ENCODE results near the gene KARS1.

KARS1 gene

GRCh38 chr16:75632857-75633256 is 14.6 kb downstream of the KARS1 start:
- 97% methylated on average over 7 of the region's 8 CpGs for WGBS
- H3K4ac ChIP-seq (ENCODE audit: low read depth in 1 of 2, low read length in 2 of 2), result no peak overlapping the region
- no peak for DNase-seq
- no peak overlapping the region for H3K4me2 ChIP-seq (ENCODE audit: low read length, poor library complexity, severe bottlenecking)
- H3K9ac ChIP-seq (ENCODE audit: low read length), result no peak overlapping the region
- H3K4me1 ChIP-seq (ENCODE audit: control insufficient read depth, insufficient read depth, low read depth, low read length), result no peaks in the 10 kb centered on the region
- peaks cover 33% of the 10 kb centered on the region for H3K79me1 ChIP-seq (replicated peaks; ENCODE audit: low read length, poor library complexity, severe bottlenecking)
- H4K91ac ChIP-seq (ENCODE audit: low read length), result no peak overlapping the region
- H2AFZ ChIP-seq (ENCODE audit: low read depth, low read length), result no peak overlapping the region
- H2BK12ac ChIP-seq (ENCODE audit: low read length in 2 of 2), result no peak overlapping the region
- H3K9me3 ChIP-seq (ENCODE audit: control insufficient read depth, low read length), result no peaks in the 10 kb centered on the region
- H4K8ac ChIP-seq (ENCODE audit: low read length), result no peak overlapping the region
- H3K27me3 ChIP-seq (ENCODE audit: control insufficient read depth in 1 of 2, insufficient read depth in 1 of 2, low read length in 2 of 2), result no peaks in the 10 kb centered on the region
- H3K23ac ChIP-seq (ENCODE audit: low read length in 2 of 2), result no peak overlapping the region
- peaks cover 60 to 92% of the 10 kb centered on the region in 2 experiments for H3K36me3 ChIP-seq (ENCODE audit: control insufficient read depth in 1 of 2, insufficient read depth in 2 of 2, low read depth in 1 of 2, low read length in 2 of 2)
- no peak overlapping the region for H2BK5ac ChIP-seq (ENCODE audit: low read depth, low read length, poor library complexity, severe bottlenecking)
- no peak overlapping the region for H2AK5ac ChIP-seq (ENCODE audit: low read length, severe bottlenecking)
- H3K27ac ChIP-seq (ENCODE audit: low read length, poor library complexity, severe bottlenecking), result no peak overlapping the region
- H3K4me3 ChIP-seq (ENCODE audit: insufficient read depth in 1 of 2, low read depth in 1 of 2, low read length in 2 of 2), result no peak overlapping the region
- no peak overlapping the region for H3K14ac ChIP-seq (ENCODE audit: low read length in 2 of 2)
- no peak overlapping the region for H2BK15ac ChIP-seq (ENCODE audit: low read depth, poor library complexity, severe bottlenecking)
- H3K18ac ChIP-seq (ENCODE audit: low read depth in 1 of 2, low read length in 2 of 2), result no peak overlapping the region
- H2BK120ac ChIP-seq (ENCODE audit: low read depth, low read length), result no peak overlapping the region

GRCh38 chr16:75630052-75630451 is 17.4 kb downstream of the KARS1 start:
- no peaks in the 10 kb centered on the region for H3K27me3 ChIP-seq (ENCODE audit: control insufficient read depth in 1 of 2, insufficient read depth in 1 of 2, low read length in 2 of 2)
- WGBS, result 96% methylated on average over 3 of the region's 3 CpGs

GRCh38 chr16:75629132-75629531 is 18.3 kb downstream of the KARS1 start:
- H3K4me1 ChIP-seq (ENCODE audit: control insufficient read depth, insufficient read depth, low read depth, low read length), result no peaks in the 10 kb centered on the region
- H3K36me3 ChIP-seq (ENCODE audit: control insufficient read depth in 1 of 2, insufficient read depth in 2 of 2, low read depth in 1 of 2, low read length in 2 of 2), result peaks cover 65 to 84% of the 10 kb centered on the region in 2 experiments
- H3K27ac ChIP-seq (ENCODE audit: low read length, poor library complexity, severe bottlenecking), result no peak overlapping the region
- H4K8ac ChIP-seq (ENCODE audit: low read length), result no peak overlapping the region
- H2BK12ac ChIP-seq (ENCODE audit: low read length in 2 of 2), result no peak overlapping the region
- no peaks in the 10 kb centered on the region for H3K27me3 ChIP-seq (ENCODE audit: control insufficient read depth in 1 of 2, insufficient read depth in 1 of 2, low read length in 2 of 2)
- peaks cover 22% of the 10 kb centered on the region for H3K79me1 ChIP-seq (replicated peaks; ENCODE audit: low read length, poor library complexity, severe bottlenecking)
- H2AFZ ChIP-seq (ENCODE audit: low read depth, low read length), result no peak overlapping the region
- no peak overlapping the region for H2BK15ac ChIP-seq (ENCODE audit: low read depth, poor library complexity, severe bottlenecking)
- no peak overlapping the region for H4K91ac ChIP-seq (ENCODE audit: low read length)
- H3K4me2 ChIP-seq (ENCODE audit: low read length, poor library complexity, severe bottlenecking), result no peak overlapping the region
- no peak overlapping the region for H2BK120ac ChIP-seq (ENCODE audit: low read depth, low read length)
- no peak overlapping the region for H2AK5ac ChIP-seq (ENCODE audit: low read length, severe bottlenecking)
- H2BK5ac ChIP-seq (ENCODE audit: low read depth, low read length, poor library complexity, severe bottlenecking), result no peak overlapping the region
- no peak overlapping the region for H3K4me3 ChIP-seq (ENCODE audit: insufficient read depth in 1 of 2, low read depth in 1 of 2, low read length in 2 of 2)
- no peak overlapping the region for H3K4ac ChIP-seq (ENCODE audit: low read depth in 1 of 2, low read length in 2 of 2)
- no peak overlapping the region for H3K9ac ChIP-seq (ENCODE audit: low read length)
- 98% methylated on average over 10 of the region's 10 CpGs for WGBS
- no peak for DNase-seq
- no peak overlapping the region for H3K18ac ChIP-seq (ENCODE audit: low read depth in 1 of 2, low read length in 2 of 2)
- no peak overlapping the region for H3K23ac ChIP-seq (ENCODE audit: low read length in 2 of 2)
- no peak overlapping the region for H3K14ac ChIP-seq (ENCODE audit: low read length in 2 of 2)
- H3K9me3 ChIP-seq (ENCODE audit: control insufficient read depth, low read length), result no peaks in the 10 kb centered on the region

More at GRCh38 chr16:75630052-75630451, 17.4 kb downstream of the KARS1 start:
- Histone ChIP-seq H2AFZ (ENCODE audit: low read depth, low read length) (no peak overlapping the region), H3K27ac (ENCODE audit: low read length, poor library complexity, severe bottlenecking) (no peak overlapping the region), H2BK120ac (ENCODE audit: low read depth, low read length) (no peak overlapping the region), H3K4ac (ENCODE audit: low read depth in 1 of 2, low read length in 2 of 2) (no peak overlapping the region), H3K4me3 (ENCODE audit: insufficient read depth in 1 of 2, low read depth in 1 of 2, low read length in 2 of 2) (no peak overlapping the region), H3K4me2 (ENCODE audit: low read length, poor library complexity, severe bottlenecking) (no peak overlapping the region), H3K14ac (ENCODE audit: low read length in 2 of 2) (no peak overlapping the region), H3K36me3 (ENCODE audit: control insufficient read depth in 1 of 2, insufficient read depth in 2 of 2, low read depth in 1 of 2, low read length in 2 of 2) (peaks cover 68 to 93% of the 10 kb centered on the region in 2 experiments), H3K18ac (ENCODE audit: low read depth in 1 of 2, low read length in 2 of 2) (no peak overlapping the region), H2AK5ac (ENCODE audit: low read length, severe bottlenecking) (no peak overlapping the region), H3K9ac (ENCODE audit: low read length) (no peak overlapping the region), H2BK5ac (ENCODE audit: low read depth, low read length, poor library complexity, severe bottlenecking) (no peak overlapping the region), H3K9me3 (ENCODE audit: control insufficient read depth, low read length) (no peaks in the 10 kb centered on the region), H4K8ac (ENCODE audit: low read length) (no peak overlapping the region), H4K91ac (ENCODE audit: low read length) (no peak overlapping the region), H3K79me1 (replicated peaks; ENCODE audit: low read length, poor library complexity, severe bottlenecking) (peaks cover 22% of the 10 kb centered on the region), H2BK12ac (ENCODE audit: low read length in 2 of 2) (no peak overlapping the region), H2BK15ac (ENCODE audit: low read depth, poor library complexity, severe bottlenecking) (no peak overlapping the region), H3K4me1 (ENCODE audit: control insufficient read depth, insufficient read depth, low read depth, low read length) (no peaks in the 10 kb centered on the region), H3K23ac (ENCODE audit: low read length in 2 of 2) (no peak overlapping the region)
- no peak for DNase-seq

- no peaks in the 10 kb centered on the region for H3K27me3 ChIP-seq (ENCODE audit: control insufficient read depth in 1 of 2, insufficient read depth in 1 of 2, low read length in 2 of 2)
- no peaks in the 10 kb centered on the region for H3K9me3 ChIP-seq (ENCODE audit: control insufficient read depth, low read length)
- no peak overlapping the region for H3K4ac ChIP-seq (ENCODE audit: low read depth in 1 of 2, low read length in 2 of 2)
- H4K8ac ChIP-seq (ENCODE audit: low read length), result no peak overlapping the region
- H3K4me2 ChIP-seq (ENCODE audit: low read length, poor library complexity, severe bottlenecking), result no peak overlapping the region
- no peak overlapping the region for H3K23ac ChIP-seq (ENCODE audit: low read length in 2 of 2)
- H4K91ac ChIP-seq (ENCODE audit: low read length), result no peak overlapping the region
- H3K79me1 ChIP-seq (replicated peaks; ENCODE audit: low read length, poor library complexity, severe bottlenecking), result peaks cover 16% of the 10 kb centered on the region
- no peak overlapping the region for H2BK12ac ChIP-seq (ENCODE audit: low read length in 2 of 2)
- no peaks in the 10 kb centered on the region for H3K4me1 ChIP-seq (ENCODE audit: control insufficient read depth, insufficient read depth, low read depth, low read length)
- H3K18ac ChIP-seq (ENCODE audit: low read depth in 1 of 2, low read length in 2 of 2), result no peak overlapping the region
- H3K14ac ChIP-seq (ENCODE audit: low read length in 2 of 2), result no peak overlapping the region
- H2BK15ac ChIP-seq (ENCODE audit: low read depth, poor library complexity, severe bottlenecking), result no peak overlapping the region
- H3K27ac ChIP-seq (ENCODE audit: low read length, poor library complexity, severe bottlenecking), result no peak overlapping the region
- no peak for DNase-seq
- no peak overlapping the region for H2AK5ac ChIP-seq (ENCODE audit: low read length, severe bottlenecking)
- H2AFZ ChIP-seq (ENCODE audit: low read depth, low read length), result no peak overlapping the region
- H2BK5ac ChIP-seq (ENCODE audit: low read depth, low read length, poor library complexity, severe bottlenecking), result no peak overlapping the region
- H3K4me3 ChIP-seq (ENCODE audit: insufficient read depth in 1 of 2, low read depth in 1 of 2, low read length in 2 of 2), result no peak overlapping the region
- 98% methylated on average over 4 of the region's 4 CpGs for WGBS
- H3K9ac ChIP-seq (ENCODE audit: low read length), result no peak overlapping the region
- H2BK120ac ChIP-seq (ENCODE audit: low read depth, low read length), result no peak overlapping the region
- H3K36me3 ChIP-seq (ENCODE audit: control insufficient read depth in 1 of 2, insufficient read depth in 2 of 2, low read depth in 1 of 2, low read length in 2 of 2), result peaks cover 61 to 77% of the 10 kb centered on the region in 2 experiments
These were observed 19.1 kb downstream of the KARS1 start for GRCh38 chr16:75628351-75628750.
